HG02870 (cell line): ENCODE data around the gene GALNT17.

ENCODE experiments used
- ATAC-seq: cut with Tn5 transposase; IDR thresholded peaks from one replicate; pipeline ENCODE4 v1.9.1; 2021; ENCODE audit warnings: mild to moderate bottlenecking, moderate library complexity; ENCODE audit not compliant: unreplicated experiment

Gene GALNT17

DNA sequence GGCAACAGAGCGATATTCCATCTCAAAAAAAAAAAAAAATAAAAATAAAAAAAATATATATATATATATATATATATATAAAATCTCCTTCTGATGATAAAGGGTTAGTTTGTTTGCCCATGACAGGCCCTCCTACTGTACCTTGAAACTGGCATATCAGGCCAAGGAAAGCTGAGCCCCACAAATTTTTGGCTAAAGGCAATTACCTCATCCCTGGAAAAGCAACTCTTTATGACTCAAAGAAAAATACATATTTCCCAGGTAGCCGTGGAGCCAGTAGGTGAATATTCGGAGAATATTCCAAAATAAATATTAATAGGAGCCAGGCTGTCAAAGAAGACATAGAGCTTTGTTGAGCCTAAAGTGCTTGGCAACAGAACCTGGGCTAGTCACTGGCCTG is 245.1 kb downstream of the GALNT17 start:
- ATAC-seq: no peak

DNA sequence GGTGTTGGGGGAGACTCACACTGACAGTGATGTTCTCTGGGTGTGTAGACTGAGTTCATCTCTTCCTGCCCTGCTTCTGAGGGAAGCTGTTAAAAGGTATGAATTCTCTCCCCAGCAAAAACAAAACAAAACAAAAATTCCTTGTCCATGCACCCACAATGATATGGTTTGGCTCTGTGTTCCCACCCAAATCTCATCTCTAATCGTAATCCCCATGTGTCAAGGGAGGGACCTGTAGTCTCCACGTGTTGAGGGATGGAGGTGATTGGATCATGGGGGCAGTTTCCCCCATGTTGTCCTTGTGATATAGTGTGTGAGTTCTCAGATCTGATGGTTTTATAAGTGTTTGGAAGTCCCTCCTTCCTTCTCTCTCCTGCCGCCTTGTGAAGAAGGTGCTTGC is 245.5 kb downstream of the GALNT17 start:
- no peak for ATAC-seq

DNA sequence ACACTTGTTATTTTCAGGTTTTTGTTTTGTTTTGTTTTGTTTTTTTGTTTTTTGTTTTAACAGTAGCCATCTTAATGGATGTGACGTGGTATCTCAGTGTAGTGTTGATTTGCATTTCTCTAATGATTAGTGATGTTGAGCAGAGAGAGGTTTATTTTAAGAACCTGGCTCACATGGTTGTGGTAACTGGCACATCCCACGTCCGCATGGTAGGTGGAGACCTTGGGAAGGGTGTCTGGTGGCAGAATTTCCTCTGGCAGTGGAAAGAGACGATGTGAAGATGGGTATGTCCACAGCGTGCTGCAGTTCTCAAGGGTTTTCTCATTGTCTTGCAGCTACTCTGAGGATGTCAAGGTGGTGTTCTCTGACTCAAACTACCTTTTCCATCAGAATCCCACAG is 252.2 kb downstream of the GALNT17 start:
- no peak for ATAC-seq

DNA sequence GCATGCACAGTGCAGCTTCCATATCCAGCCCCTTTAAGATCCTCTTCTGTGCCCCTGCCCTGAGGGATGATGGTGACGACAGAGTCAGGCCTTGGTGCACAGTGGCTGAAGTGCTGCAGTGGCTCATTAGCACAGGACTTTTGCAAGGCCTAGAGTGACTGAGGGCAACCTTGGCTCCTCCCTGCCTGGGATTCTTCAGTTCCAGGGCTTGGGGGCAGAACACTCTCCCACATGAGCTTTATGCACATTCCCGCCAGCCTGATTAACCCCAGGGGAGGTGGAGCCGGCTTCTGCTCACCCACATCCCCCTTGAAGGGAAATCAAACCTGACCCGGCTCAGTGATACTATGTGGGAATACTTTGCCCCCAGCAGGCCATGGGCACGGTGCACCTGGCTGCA is 253.4 kb downstream of the GALNT17 start:
- no peak for ATAC-seq

DNA sequence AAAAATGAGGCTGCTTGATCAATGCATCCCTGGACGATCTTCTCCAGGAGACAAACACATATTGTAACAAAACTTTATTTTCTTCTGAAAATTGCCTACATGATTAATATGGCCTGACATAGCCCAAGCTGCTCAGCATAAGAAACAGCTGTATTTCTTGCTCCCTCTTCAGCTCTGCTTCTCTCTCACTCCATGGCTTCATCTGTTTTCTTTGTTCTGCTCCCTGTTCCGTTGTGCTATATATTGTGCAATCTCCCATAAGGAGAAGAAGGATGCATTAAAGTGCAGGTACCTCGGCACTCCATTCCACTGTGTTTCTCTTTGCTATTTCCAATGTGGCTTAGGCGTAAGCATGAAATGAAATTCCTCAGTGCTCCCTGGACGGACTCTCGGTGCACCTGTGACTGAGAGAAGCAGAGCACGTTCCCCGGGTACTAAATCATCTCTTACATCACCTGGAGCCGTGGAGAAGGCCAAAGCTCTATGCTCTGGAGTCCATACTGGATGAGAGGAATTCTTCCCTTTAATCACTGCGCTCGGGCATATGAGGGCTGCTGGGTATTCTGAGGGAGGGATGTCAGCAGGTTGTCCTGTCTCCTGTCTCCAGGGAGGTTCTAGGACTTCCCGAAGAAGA is 254.3 kb downstream of the GALNT17 start:
- ATAC-seq: no peak

DNA sequence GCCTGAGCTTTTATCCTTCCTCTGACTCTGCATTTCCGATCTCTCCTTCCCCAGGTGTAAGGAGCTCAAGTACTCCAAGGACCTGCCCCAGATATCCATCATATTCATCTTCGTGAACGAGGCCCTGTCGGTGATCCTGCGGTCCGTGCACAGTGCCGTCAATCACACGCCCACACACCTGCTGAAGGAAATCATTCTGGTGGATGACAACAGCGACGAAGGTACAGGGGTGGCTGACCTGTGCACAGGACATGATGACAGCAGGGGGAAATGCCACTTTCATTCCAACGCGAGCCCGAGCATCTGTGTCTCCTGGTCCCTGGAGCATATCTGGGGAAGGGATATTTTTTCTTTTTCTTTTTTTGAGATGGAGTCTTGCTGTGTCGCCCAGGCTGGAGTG is 256.2 kb downstream of the GALNT17 start:
- no peak for ATAC-seq

DNA sequence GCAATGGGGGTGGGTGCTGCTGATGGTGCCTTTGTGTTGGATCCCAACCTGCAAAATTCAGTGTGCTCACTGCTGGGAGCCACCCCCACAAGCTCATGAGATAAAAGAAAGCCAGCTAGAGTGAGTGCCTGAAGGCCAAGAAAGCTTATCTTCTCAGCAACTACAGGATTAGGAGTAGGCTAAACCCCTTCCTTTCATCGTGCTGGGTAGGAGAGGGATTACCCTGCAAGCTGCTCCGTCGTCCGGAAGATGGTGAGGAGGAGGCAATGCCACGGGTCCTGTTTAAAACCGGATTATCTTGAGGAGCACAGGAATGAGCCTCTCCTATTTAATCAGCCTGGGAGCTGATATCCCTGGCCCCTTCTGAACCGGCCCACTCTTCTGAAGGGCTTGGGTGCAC is 258.0 kb downstream of the GALNT17 start:
- ATAC-seq: no peak

DNA sequence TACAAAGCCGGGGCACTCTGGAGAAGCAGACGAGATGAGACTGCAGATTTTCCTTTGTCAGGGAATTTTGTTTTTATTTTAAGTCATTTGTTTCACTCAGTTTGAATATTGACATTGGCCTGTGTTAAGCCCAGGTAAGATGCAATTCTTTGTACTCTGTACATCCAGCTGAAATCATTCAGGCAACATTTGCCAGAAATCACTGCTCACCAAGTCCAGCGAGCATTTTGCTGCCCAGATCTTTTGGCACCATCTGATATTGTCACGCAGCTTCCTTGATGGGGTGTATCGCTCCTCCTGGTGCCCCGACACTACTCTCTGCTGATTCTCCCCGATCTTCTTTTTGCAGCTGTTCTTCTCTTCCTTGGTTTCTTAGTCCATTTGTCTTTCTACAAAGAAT is 261.7 kb downstream of the GALNT17 start:
- no peak for ATAC-seq

DNA sequence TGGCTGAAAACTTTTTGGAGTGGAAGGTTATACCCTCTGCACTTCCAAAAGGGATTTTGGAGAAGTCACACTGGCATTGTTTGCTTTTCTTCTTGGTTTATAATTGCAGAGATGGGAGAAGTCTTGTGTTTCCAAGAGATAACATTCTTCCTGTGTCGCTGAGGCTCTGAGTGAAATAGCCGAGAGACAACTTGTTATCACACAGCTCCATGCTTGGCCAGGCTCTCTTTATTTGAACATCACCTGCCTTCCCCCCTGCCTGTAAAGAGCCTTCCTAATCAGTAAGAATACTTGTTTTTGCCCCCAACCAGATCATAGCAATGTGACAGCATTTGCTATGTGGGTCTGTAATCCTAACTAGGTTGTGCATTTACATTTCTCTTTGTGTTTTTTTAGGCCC is 270.7 kb downstream of the GALNT17 start:
- no peak for ATAC-seq

DNA sequence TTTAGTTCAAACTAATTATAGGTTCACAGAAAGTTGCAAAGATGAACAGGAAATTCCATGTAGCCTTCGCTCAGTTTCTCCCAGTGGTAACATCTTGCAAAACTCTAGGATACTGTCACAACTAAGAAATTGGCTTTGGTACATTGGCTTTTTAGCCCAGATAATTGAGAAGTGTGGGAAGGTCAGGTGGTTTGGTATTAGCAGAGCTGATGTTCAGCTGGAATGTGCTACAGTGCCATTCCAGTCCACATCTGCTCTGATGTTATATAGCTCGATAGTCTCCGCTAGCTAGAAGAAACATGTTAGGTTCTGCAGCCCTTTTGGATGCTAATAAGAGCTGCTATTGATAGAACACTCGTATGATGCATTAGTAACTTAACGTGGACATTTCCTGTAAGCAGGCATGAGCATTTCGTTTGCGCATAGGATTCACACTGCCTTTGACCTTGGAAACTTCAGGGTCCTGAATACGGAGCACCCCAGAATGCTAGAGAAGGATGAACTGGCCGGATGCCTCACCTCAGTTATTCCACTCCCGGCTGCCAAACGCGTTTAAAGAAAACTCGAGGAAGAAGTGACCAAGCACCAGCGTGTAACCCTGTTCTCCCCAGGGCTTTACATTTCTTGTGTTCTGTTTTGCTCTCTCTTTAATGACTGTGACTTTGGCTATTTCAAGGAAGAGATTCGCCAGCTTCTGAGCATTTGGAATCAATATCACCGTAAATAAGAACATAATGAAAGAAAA is 271.4 kb downstream of the GALNT17 start:
- no peak for ATAC-seq

DNA sequence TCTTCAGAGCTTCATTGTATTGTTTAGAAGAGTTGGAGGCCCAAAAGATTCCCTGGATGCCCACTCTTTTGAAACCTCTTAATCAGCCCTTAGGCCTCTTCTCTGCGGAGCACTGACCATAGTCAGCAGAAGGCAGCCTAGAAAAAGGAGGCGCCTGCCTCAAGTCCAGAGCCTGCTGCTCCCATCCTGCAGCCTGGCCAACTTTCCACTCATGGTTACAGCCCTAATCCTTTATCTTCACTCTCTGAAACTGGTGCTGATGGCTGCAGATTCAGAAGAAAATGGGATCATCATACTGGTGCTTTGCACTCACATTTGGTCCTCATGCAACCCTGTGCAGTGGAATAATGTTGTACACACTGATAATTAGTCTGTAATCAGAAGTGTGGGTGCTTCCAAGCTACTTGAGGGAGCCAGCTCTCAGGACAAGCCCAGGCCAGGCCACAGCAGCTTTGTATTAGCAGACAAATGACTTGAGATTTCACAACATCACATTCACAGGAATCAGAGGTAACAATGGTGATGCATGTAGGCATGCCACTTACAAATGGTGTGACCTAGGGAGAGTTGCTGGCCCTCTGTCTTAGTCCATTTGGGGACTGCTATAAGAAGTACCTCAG is 272.9 kb downstream of the GALNT17 start:
- no peak for ATAC-seq

DNA sequence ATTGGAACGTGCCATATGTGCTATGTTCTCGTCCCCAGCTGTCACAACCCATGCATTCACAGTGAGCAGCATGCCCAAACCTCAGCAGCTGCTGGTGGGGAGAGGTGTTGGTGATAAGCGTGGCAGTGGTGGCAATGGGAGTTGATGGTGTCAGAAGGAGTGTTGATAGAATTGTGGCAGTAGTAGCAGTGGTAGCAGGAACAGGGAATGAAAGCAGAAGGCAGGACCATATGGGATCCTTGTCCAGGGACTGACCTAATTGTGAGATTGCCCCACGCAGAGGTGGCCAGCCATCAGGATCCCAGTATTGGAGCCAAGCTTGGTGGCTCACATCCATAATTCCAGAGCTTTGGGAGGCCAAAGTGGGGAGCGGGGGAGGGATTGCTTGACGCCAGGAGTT is 276.3 kb downstream of the GALNT17 start:
- no peak for ATAC-seq

DNA sequence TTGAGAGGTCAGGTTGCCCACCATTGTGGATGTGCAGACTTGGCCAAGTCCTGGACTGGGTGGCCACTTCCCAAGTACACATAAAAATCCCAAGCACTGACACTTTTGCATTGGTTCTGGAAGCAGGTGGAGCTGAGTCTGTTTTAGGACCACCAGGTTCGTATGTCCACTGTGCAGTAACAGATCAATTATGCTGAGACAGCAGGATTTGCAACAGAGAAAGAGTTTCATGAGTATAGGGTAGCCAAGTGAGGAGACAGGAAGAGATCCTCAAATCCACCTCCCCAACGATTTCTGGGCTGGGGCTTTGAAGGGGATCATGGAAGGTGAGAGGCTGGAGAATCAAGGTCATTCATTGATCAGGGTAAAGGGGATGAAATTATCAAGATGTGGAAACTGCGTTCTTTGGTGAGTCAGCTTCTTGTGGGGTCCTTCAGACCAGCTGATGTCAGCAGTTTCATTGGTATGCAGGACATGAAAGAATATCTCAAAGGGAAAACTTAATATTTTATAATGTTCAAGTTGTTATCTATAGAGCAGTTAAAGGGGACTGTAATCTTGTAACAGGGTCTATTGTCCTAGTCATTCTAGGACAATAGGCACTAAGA is 277.7 kb downstream of the GALNT17 start:
- no peak for ATAC-seq

DNA sequence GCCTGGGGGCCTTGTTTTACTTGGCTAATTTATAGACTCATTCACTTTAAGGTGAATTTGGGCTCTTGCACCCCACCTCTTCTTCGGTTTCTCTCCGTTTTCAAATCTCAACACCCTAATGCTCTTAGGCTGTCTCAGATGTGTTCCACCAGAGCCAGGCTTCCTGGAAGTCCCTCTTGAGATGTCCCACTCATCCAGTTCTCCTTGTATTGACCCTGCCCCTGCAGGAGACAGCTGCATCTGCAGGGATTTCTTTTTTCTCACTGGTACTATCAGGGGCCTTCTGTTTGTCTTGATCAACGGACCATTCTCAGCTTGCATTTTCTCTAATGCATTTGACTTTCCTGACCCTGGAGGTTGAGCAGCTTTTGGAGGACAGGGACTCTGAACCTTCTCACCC is 279.5 kb downstream of the GALNT17 start:
- ATAC-seq: no peak

DNA sequence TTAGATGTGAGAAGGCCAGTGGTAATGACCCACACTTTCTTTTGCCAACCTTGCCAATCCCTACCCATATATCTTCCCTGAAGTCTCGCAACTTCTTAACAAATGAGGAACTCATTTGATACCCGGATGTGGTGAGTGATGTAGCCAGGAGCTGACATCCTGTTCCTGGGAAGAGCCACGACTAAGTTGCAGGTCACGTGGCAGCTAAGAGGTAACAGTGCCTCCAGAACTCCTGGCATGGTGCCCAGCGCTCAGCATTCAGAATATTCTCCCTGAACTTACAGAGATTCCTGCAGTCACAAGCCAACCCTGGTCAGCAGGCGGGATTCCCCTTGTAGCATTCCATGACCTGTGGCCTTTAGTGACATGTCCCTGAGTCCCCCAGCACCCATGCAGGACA is 282.5 kb downstream of the GALNT17 start:
- no peak for ATAC-seq

DNA sequence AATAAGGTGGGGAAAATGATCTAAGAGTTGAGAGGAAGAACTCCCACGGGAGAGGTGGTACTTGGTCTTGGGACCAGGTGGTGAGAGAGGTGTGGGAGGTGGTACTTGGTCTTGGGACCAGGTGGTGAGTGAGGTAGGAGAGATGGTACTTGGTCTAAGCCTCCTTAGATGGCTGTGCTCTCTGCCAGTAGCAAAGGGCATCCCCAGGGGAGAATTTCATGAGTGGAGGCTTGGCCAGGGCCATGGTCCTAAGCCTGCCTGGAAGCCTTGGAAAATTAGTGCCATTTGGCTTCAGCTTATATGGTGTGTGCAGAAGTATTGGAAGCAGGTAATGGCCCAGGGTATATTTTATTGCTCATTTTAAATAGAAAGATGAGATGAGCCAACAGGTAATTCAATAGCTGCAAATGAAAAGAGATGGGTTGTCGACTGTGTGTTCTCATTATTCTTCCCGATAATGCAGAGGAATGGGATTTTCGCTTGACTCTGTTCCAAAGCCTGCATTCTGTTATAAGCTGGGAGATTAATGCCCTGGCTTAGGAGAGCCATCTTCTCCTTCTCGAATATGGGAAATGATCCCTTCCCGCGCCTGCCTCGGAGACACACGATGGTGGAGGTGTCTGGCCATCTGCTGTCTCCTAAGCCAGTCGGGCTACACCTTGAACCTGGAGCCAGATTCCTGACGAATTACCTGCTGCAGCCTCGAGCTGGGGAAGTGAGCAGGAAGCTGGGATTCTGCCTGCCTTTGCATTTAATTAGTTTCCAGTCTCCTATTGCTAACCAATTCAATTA is 287.8 kb downstream of the GALNT17 start:
- ATAC-seq: no peak

DNA sequence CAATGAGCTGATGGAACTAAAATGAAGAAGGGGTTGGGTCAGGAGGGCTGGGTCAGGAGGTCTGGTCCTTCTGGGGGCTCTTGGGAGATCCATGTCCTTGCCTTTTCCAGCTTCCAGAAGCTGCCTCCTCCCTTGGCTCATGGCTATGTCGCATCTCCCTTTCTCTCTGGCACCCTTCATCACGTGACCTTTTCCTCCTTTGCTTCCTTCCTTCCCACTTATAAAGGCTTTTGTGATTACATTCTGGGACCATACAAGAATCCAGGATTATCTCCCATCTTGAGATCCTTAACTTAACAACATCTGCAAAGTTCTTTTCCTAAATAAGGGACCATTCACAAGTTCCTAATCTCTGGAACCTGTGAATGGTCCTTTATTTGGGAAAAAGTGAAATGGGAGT is 290.2 kb downstream of the GALNT17 start:
- ATAC-seq: no peak

DNA sequence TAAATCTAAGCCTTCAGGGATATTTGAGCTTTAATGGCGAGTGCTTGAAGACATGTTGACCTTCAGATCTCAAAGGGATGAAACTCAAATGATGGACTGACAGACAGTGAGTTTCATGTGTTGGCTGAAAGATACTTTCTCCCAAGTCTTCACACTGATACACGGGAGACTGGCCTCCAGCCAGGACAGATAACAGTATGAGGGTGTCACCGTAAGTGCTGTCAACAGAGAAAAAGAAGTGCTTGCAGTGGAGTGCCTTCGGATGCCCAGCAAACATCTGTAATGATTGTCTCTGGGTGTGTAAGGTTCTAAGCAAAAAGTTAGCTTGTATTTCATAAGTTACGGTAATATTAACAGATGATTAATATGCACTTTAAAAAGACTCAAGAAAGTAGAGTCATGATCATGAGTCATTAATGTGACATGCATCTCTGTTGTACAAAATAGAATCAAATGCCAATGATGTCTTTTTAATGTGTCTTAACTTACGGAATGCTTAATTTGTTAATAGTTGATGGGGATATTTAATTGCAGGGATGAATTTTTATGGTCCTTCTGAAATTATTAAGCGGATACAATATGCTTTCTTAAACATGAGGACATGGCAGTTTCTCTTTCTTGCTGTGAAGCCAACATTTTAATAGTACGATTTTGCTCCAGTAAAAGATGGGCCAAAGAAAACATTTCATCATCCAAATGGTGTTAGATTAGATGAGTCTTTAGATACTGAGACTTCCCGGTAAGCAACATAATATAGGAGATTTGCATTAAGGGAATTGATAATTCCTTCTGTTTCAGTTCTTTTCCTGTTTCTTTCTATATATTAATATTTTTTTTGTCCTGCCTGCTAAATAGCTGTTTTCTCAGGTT is 292.5 kb downstream of the GALNT17 start:
- ATAC-seq: no peak

DNA sequence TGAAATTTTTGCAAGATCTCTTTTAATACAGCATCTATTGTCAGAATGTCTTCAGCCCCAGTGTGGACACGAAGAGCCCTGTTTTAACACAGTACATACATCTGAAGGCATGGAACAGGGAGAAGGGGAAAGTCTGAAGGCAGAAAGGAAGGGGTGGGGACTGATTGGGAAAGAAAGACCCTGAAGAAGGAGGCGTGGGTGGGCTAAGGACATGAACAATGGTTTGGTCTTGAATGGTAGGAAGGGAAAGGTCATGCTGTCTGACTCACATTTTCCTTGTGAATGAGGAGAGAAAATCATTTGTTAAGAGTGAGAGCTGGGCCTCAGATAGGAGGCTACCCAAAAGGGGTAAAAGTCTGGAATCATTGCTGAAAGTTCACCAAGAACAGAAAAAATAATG is 297.1 kb downstream of the GALNT17 start:
- ATAC-seq: no peak

DNA sequence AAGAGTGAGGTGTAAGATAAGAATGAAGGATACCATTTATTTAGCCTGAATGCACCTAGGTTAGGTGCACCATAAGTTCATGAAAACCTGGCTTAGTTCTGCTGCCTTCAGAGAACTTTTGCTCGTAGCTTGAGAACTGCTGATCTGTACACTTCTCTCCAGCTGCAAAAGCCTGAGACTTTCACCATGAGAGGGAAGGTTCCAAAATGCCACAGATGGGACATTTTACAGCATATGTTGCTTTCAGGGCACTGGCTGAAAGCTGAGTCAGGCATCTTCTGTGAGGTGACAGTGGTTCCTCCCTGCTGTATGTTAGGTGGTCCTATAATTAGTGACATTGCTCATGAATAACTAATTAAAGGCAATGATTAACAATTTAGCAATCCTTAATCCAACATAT is 298.3 kb downstream of the GALNT17 start:
- no peak for ATAC-seq
